ENCODE data around the gene TP53INP2. TPM values are rescaled to one million over a fixed set of nuclear protein-coding genes. Genes with fewer than 3 reads are reported as not detected.

Gene TP53INP2
- 3.4 and 4.9 TPM in 2 replicates for total RNA-seq (2011; cell fraction: chromatin; rRNA removed; ENCODE audit: low replicate concordance)
- 2.6 and 3.3 TPM in 2 replicates for total RNA-seq (2011; cell fraction: nucleolus; rRNA removed)
- 5.6 and 10.4 TPM in 2 replicates for total RNA-seq (2011; cell fraction: nucleoplasm; rRNA removed)
- total RNA-seq (2014; rRNA removed) (0.94 and 1.3 TPM in 2 replicates), total RNA-seq (2014; rRNA removed; fragmentation: Illumina TruSeq; extraction: Trizol) (0.62 and 0.93 TPM in 2 replicates), total RNA-seq (2015; rRNA removed; fragmentation: Illumina TruSeq; extraction: Trizol) (0.43 and 0.64 TPM in 2 replicates), total RNA-seq (2021) (3.6 and 4.2 TPM in 2 replicates), polyA plus RNA-seq (2011; rRNA removed) (1.5 and 2.2 TPM in 2 replicates), polyA plus RNA-seq (2014; fragmentation: Illumina TruSeq; extraction: Trizol) (5.0 and 5.5 TPM in 2 replicates), polyA plus RNA-seq (2014; fragmentation: Nextera tagmentation; extraction: Ambion mirVana) (1 to 10 TPM; 1.0 to 1.1 TPM), polyA plus RNA-seq (2014; rRNA removed) (1.4 and 2.1 TPM in 2 replicates), polyA minus RNA-seq (2011; rRNA and poly(A)+ RNA removed) (1.4 TPM in 2 replicates), Bru-seq, nascent RNA (percentile 47 among the genes with signal in this experiment), BruChase-seq, experiment 1, labeled RNA remaining after a 2-hour chase (percentile 49 among the genes with signal in this experiment), BruChase-seq, experiment 2, labeled RNA remaining after a 6-hour chase (percentile 52 among the genes with signal in this experiment)
- polyA plus RNA-seq (2011; cell fraction: cytosol; rRNA removed) = 1.7 and 2.3 TPM in 2 replicates
- polyA plus RNA-seq (2011; cell fraction: nucleus; rRNA removed) = 4.1 and 6.3 TPM in 2 replicates
- 5.1 and 5.8 TPM in 2 replicates for polyA plus RNA-seq (2012)
- 1.8 and 1.9 TPM in 2 replicates for polyA minus RNA-seq (2011; cell fraction: cytosol; rRNA and poly(A)+ RNA removed)
- polyA minus RNA-seq (2011; cell fraction: nucleus; rRNA and poly(A)+ RNA removed) = 1.1 and 1.5 TPM in 2 replicates
- long read RNA-seq, experiment 1, partial matches to known transcripts = 8 of 8 reads
- long read RNA-seq, experiment 1, other reads (novel, unspliced or antisense) = 0 of 8 reads
- long read RNA-seq, experiment 2, full-length matches to known transcripts = 1 of 7 reads
- long read RNA-seq, experiment 2, partial matches to known transcripts = 1 of 7 reads
- long read RNA-seq, experiment 2, other reads (novel, unspliced or antisense) = 5 of 7 reads
- long read RNA-seq, experiment 3 = 0 reads

- Histone ChIP-seq H3K4me2 (ENCODE audit: insufficient read depth, low read length) (peak within 1 kb of the TSS; percentile 90), H3K9ac (ENCODE audit: insufficient read depth in 1 of 2, low read depth in 2 of 2, low read length in 2 of 2) (peak within 1 kb of the TSS; percentile 60 to 87), H3K36me3 (ENCODE audit: control insufficient read depth, insufficient read depth, low read length) (no peaks in the 10 kb centered on the region), H3K4me1 (replicated peaks in 1 of 2; ENCODE audit: control insufficient read depth in 2 of 2, insufficient read depth in 2 of 2, low read length in 2 of 2) (peaks cover 16 to 28% of the 10 kb centered on the region in 2 experiments), H3K9me3 (replicated peaks; ENCODE audit: control insufficient read depth, insufficient read depth, low read depth, low read length) (no peaks in the 10 kb centered on the region), H3K27ac (ENCODE audit: extremely low read depth, low read depth, low read length) (peak within 1 kb of the TSS; percentile 92), H3K79me2 (ENCODE audit: control insufficient read depth, insufficient read depth, low read length) (no peaks in the 10 kb centered on the region), H4K20me1 (replicated peaks; ENCODE audit: control insufficient read depth, insufficient read depth, low read length) (no peaks in the 10 kb centered on the region), H2AFZ (ENCODE audit: low read depth, low read length) (peak within 1 kb of the TSS; percentile 87), H3K27me3 (ENCODE audit: control insufficient read depth in 2 of 2, insufficient read depth in 2 of 2, low read length in 2 of 2) (no peaks in the 10 kb centered on the region), H3K9me1 (ENCODE audit: control insufficient read depth, insufficient read depth, low read length) (no peaks in the 10 kb centered on the region), H3K4me3 (peak within 1 kb of the TSS; percentile 92)
- in situ Hi-C loops (cut with MboI) = loop anchor here (10.0 kb wide), 2 partner anchors 170 to 390 kb away; no protein-coding TSS in a partner anchor
- FAIRE-seq (peak; percentile 76), DNase-seq (ENCODE audit: extremely low read depth in 1 of 4, low spot score in 3 of 4) (peak; percentile 95 to 96 (median 95)), ATAC-seq (peak; percentile 76)
- no TSS peak for BruUV-seq (replicated peaks)
- 3% methylated on average over 35 of the region's 82 CpGs for WGBS (ENCODE audit: insufficient coverage, low coverage, missing lambda C conversion rate)
- ChIA-PET POLR2A (interaction anchor here (0.6 to 1.8 kb wide), 7 partner anchors 9 to 392 kb away, joined by 3 to 14 read pairs (median 4); partner anchors contain the start of gene DYNLRB1), CTCF (ENCODE audit: low intra/inter-chr PET ratio) (interaction anchor here (0.9 kb wide), 1 partner anchor 166 kb away, joined by 4 read pairs; no protein-coding TSS in a partner anchor)
- intact Hi-C loops (cut with micrococcal nuclease) = loop anchor here (1.0 to 5.0 kb wide), 2 partner anchors 167 to 512 kb away; no protein-coding TSS in a partner anchor
- TF ChIP-seq HLTF (IDR thresholded peaks at IDR 0.05) (no peak), ZBTB2 (IDR thresholded peaks at IDR 0.05) (0 out of 2 replicates have a peak, but pooled peaks have one; percentile 32), MLLT1 (IDR thresholded peaks at IDR 0.05) (no peak), BCLAF1 (IDR thresholded peaks at IDR 0.05; ENCODE audit: borderline replicate concordance in 1 of 2, control insufficient read depth in 1 of 2, low read depth in 2 of 2, low read length in 1 of 2) (no peak), CREB1 (IDR thresholded peaks at IDR 0.05) (peak; percentile 86), CREB1 (CRISPR knock-in tag; IDR thresholded peaks at IDR 0.05) (peak; percentile 89), CBX8 (IDR thresholded peaks at IDR 0.05; ENCODE audit: borderline replicate concordance, extremely low read depth, low read depth, low read length, poor library complexity, severe bottlenecking) (no peak), RFX7 (CRISPR knock-in tag; IDR thresholded peaks at IDR 0.05) (no peak), POLR3G (IDR thresholded peaks at IDR 0.05; ENCODE audit: extremely low read depth, insufficient read length, insufficient replicate concordance) (no peak)
These were observed at the start of gene TP53INP2 for GRCh38 chr20:34704177-34705007. Gene TP53INP2 (plus strand): TSS chr20:34704344. CDS start chr20:34708740, 4,396 bp downstream.
